HG02970 (cell line): ENCODE data around the gene BTN2A1.
"Not testable (repeated sequence)": the region's sequence is repeated elsewhere in the genome, so short reads cannot be mapped to it uniquely, and the experiment has no call there.

Experiments used
- ATAC-seq: cut with Tn5 transposase; IDR thresholded peaks from one replicate; pipeline ENCODE4 v1.9.1; 2021; ENCODE audit warnings: mild to moderate bottlenecking, moderate library complexity, moderate number of reproducible peaks; ENCODE audit not compliant: unreplicated experiment, low FRiP score

BTN2A1 gene

DNA sequence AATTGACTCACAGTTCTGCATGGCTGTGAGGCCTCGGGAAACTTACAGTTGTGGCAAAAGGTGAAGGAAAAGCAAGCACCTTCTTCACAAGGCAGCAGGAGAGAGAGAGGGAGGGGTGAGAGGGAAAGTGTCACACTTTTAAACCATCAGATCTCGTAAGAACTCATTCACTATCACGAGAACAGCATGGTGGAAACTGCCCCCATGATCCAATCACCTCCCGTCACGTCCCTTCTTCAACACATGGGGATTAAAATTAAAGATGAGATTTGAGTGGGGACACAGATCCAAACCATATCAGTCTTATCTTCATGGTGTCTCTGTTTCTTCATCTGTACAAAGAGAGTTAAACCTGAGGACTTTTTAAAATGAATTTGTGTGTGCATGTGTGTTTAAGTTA is 28.6 kb downstream of the BTN2A1 start:
- no peak for ATAC-seq

DNA sequence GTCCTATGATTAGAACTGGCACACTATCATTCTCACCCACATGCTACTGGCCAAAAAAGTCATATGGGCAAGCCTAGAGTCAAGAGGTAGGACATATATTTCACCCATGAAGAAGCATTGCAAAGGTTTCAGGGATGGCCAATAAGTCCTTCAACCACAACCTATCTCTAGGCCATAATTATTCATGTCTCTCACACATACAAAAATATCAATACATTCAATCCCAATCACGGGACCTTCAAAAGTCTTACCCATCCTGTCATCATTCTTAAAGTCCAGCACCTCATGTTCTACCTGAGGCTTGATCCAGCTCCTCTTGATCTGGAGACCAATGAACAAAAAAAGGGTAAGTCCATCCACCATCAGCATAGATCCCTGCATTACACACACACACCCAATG is 29.7 kb downstream of the BTN2A1 start:
- ATAC-seq: no peak

DNA sequence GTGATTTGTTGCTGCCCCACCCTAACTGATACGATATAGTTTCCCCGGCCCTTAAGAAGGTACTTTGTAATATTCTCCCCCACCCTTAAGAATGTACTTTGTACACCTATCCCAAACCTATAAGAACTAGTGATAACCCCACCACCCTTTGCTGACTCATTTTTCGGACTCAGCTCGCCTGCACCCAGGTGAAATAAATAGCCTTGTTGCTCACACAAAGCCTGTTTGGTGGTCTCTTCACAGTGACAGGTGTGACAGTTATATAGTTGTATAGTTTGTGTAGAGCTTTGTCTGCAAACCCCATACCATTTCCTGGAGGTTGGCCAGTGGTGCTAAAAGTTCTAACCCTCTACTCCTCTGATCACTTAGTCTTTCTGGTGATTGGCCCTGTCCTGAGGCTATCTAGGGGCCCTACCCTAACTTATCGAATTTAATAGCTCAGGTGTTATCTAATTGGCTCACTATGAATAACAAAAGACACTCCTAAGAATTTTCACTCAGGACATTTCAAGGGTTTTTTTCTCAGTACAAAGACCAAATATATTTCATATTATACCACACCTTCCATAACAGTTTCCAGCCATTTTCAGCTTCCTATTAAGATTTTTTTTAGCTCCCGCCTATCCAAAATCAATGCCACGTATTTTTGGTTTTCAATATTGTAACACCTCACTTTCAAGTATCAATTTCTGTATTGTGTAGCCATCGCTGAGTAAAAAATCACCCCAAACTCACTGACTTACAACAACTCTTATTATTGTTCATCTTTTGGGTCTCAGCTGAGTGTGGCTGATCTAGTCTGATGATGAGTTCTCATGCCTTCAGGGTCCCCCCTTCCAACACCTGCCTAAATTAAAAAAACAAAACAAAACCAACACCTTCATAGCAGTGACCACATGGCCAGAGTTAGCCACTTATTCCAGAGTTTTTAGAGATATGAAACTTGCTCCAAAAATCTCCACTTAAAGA is 32.5 kb downstream of the BTN2A1 start:
- no peak for ATAC-seq

DNA sequence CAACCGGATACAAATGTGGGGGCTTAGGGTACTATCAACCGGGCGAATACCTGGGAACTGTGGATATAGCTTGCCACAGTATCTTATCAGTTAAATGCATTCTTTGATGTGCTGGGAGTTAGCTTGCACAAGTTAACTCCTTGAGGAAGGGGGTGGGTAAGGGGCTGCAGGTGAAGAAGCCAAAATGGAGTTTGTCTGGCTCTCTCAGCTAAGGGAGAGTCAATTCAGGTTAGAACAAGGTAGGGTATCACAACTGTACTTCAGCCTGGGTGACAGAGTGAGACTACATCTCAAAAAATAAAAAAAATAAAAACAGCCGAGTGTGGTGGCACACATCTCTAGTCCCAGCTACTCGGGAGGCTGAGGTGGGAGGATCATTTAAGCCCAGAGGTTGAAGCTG is 33.8 kb downstream of the BTN2A1 start:
- no peak for ATAC-seq

DNA sequence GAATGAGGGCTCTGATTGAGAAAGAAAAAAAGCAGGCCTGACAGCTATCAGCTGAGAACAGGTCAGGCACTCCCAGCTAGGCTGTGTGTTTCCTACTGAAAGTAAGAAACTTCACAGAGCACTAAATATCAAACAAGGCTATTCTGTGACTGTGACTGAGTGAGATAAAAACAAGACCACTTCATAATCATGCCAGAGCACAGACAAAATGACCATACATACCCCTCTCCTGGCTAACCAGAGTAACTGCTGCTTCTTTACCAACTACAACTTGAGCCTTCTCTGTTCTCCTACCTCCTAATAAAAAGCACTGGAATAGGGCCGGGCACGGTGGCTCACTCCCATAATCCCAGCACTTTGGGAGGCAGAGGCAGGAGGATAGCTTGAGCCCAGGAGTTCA is 35.5 kb downstream of the BTN2A1 start:
- no peak for ATAC-seq

DNA sequence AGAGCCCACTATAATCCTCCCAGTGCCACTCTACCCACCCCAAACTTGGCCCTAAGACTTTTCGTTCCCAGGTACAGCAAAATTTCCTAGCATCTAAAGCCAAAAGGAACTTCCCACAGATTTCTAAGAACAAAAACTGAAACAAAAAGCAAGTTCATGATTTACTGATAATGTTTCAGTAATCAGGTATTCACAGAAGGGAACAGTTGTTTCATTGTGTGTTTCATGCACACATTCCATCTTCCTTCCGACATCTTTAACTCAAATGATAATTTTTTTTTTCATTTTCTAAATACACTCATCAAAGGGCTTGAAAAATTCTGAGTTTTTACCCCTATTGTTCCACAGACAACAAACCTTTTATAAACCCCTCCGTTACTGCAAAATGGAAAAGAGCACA is 36.4 kb downstream of the BTN2A1 start:
- no peak for ATAC-seq

DNA sequence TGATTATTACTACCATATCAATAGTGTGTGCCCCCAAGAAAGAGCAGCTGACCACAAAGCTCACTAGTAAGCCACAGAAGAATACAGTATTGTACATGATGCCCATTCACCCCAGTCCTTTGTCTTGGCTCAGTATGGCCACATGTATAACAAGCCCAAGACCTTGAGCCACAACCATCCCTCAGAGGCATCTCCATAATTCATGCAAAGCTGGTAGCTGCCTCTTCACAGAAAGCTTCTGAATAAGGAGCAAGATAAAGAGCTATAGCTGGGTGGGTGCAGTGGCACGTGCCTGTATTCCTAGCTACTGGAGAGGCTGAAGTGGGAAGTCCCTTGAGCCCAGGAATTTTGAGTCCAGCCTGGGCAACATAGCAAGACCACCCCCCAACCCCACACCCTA is 37.5 kb downstream of the BTN2A1 start:
- ATAC-seq: no peak

DNA sequence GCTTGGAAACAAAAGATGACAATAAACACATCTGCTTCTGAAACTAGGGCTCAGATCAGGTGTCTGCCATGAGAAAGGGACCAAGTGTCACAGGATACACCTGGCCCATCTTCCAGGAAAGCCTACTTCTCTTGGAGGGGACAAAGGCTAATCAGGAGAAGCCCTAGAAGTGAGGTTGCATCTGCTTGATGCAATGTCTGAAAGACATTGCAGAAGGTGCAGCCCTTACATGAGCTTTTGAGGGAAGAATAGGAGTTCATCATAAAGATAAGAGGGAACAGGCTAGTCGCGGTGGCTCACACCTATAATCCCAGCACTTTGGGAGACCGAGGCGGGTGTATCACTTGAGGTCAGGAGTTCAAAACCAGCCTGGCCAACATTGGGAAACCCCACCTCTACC is 39.9 kb downstream of the BTN2A1 start:
- no peak for ATAC-seq

DNA sequence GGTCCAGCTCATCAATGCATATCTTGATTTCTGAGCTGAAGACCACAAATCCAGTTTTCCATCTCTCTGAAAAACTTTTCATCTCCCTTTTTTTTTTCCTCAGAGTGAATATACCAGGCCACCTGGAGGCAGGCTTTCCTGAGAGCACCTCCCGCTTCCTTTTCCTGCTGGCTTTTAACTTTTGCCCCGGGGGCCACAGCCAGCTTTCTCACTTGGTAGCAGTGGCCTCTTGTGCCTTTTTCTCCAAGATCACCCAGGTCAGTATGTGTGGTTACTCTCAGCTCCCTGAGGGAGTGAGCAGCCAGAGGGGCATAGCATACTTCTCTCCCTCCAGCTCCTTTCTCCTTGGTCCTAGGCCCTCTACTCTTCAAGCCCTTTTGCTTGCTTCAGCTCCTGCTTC is 42.3 kb downstream of the BTN2A1 start, which contains the start of gene BTN1A1:
TSS of gene BTN1A1 (plus strand) at position 202 of the 400 bp plus-strand sequence. CDS start 984 bp downstream, outside the sequence.
- no peak for ATAC-seq

DNA sequence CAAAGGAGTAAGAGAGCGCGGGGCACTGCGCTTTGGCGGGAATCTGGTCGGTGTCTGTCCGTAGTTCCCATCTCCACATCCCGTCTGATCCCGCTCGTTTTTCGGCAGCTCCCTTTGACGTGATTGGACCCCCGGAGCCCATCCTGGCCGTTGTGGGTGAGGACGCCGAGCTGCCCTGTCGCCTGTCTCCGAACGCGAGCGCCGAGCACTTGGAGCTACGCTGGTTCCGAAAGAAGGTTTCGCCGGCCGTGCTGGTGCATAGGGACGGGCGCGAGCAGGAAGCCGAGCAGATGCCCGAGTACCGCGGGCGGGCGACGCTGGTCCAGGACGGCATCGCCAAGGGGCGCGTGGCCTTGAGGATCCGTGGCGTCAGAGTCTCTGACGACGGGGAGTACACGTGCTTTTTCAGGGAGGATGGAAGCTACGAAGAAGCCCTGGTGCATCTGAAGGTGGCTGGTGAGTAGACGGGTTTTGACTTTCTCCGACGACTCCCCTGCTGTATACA is 43.8 kb downstream of the BTN2A1 start:
- ATAC-seq: no peak

DNA sequence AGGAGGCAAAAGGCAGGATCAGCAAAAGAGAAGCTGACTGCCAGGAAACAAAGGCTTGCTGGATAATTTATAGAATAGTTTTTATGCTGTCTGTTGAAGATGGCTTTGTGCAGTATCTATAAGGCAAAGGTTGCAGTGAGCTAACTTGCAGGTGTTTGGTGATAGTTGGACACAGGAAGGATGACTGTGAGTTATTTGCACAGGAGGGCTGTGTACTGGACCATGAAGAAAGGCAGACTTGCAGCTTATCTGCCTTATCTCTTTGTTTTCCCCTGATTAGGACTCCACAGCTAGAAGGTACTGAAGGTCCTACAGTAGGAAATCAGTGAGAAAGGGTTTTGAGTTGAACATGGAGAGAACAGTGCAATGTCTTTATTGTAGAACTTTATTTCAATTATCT is 44.4 kb downstream of the BTN2A1 start:
- no peak for ATAC-seq

DNA sequence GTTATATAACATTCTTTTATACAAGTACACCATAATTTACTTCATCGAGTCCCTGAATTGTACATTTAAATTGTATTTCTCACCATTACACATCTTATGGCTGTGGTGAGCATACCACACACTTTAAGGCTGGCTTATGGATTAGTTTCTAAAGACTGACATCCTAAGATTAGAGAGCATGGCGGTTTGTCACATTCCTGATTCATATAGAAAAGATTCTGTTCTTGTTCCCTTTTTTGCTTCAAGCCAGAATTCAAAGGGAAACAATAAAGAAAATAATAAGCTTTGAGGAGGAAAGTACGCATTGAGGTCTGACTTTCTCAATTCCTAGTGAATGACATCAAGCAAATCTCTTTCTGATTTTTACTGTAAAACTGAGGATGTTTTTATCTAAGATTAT is 44.9 kb downstream of the BTN2A1 start:
- no peak for ATAC-seq

DNA sequence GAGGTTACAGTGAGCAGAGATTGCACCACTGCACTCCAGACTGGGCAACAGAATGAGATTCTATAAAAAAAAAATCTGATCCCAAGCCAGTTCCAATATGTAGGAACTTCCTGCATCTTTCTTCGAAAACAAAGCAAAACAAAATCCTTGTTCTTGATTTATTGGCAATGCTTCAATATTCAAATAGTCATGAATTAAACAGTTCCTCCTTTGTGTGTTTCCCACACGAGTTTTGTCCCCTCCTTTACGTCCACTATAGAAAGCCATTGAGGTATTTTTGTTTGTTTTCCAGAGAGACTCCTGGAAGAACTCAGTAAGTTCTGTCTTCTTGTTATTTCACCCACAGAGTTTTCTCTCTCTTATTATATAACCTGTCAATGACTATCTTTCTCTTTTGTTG is 49.9 kb downstream of the BTN2A1 start:
- ATAC-seq: no peak

DNA sequence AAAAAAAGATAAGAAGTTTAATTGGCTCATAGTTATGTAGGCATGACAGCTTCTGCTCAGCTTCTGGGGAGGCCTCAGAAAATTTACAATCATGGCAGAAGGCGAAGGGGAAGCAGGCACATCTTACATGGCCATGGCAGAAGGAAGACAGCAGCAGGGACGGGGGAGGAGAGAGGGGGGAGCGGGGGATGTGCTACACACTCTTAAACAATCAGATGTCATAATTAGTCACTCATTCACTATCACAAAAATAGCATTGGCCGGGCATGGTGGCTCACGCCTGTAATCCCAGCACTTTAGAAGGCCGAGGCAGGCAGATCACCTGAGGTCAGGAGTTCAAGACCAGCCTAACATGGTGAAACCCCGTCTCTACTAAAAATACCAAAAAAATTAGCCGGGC is 53.3 kb downstream of the BTN2A1 start:
- not testable (repeated sequence) for ATAC-seq

DNA sequence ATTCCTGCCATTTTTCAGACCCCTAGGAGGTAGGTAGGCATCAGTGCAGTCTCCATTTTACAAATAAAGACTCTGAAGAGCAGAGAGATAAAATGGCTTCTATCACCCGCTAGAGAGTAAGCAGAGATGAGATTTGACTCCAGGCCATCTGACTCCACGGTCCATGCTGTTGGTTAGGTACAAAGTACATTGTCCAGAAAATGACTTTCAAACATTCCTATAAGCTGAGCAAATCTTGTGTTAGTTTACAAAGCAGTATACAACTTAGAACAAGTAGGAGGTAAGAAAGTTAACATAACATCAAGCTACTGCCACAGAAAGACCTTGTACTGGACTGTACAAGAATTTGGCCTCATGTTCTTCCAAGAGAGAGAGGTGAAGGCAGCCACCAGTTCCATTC is 57.2 kb downstream of the BTN2A1 start:
- ATAC-seq: no peak

DNA sequence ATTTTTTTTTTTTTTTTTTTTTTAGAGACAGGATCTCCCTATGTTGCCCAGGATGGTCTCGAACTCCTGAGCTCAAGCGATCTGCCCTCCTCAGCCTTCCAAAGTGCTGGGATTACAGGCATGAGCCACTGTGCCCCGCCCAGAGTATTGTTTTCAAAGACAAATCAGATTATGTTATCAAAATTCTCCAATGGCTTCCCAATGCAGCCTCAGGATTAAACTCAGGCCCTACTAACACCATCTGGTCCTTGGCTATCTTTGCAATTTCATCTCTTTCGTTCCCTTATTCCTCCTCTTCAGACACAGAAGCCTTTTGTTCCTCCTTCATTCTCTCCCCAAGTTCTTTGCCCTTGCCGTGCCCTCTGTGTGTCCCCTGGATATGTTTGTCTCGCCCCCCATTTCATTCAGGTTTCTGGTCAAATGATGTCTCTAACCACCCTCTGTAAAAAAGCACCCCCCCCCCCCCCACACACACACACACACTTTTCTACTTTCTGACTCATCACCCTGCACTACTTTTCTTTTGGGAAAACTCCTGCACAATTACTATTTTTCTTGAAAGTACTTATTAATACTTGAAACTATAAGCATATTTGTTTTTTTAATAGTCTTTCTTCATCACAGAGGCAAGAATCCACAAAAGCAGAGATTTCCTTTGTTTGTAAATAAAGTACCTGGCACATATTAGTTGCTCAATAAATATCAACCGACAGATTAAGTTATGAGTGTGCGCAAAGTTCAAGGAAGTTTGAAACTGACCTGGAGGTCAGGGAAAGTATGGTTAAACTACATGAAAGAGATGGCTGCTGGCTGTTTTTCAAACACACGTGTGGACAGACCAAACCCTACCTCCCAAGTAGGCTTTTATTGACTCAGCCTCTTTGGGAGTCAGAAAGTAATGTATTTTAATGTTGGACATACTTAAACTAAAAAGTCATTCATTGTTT is 59.0 kb downstream of the BTN2A1 start:
- ATAC-seq: no peak
